Measurements from ENCODE around the gene BATF. TPM values are rescaled to one million over a fixed set of nuclear protein-coding genes. Genes with fewer than 3 reads are reported as not detected.

Gene BATF
- total and polyA plus RNA-seq, 2 donors (not counting 1 experiment from before 2014, with no cell fraction given) = 12.8 to 16.4 TPM

GRCh38 chr14:75545907-75546306 lies 23.6 kb downstream of the BATF start:
- Histone ChIP-seq H3K79me2 (ENCODE audit: control insufficient read depth, insufficient read depth, low read length) (peaks cover 28% of the 10 kb centered on the region), H3K4me1 (ENCODE audit: control insufficient read depth in 2 of 2, insufficient read depth in 2 of 2, low read length in 2 of 2) (peaks cover 28 to 42% of the 10 kb centered on the region in 2 donors), H3K9ac (ENCODE audit: low read length) (no peak overlapping the region), H2AFZ (ENCODE audit: insufficient read depth, low read depth, low read length, poor library complexity, severe bottlenecking) (no peak overlapping the region), H3K4me2 (replicated peaks; ENCODE audit: low read depth, low read length, poor library complexity, severe bottlenecking) (no peak overlapping the region), H3K9me3 (ENCODE audit: control extremely low read depth in 1 of 3, control insufficient read depth in 2 of 3, insufficient read depth in 1 of 3, low read length in 2 of 3) (no peaks in the 10 kb centered on the region), H3K36me3 (replicated peaks in 1 of 2; ENCODE audit: control extremely low read depth in 1 of 2, control insufficient read depth in 1 of 2, extremely low read depth in 1 of 2, insufficient read depth in 2 of 2, low read length in 1 of 2) (peaks cover 0 to 12% of the 10 kb centered on the region in 2 experiments), H3K4me3 (ENCODE audit: control extremely low read depth in 1 of 5, extremely low read depth in 1 of 5, insufficient read depth in 1 of 5, low read depth in 2 of 5, low read length in 4 of 5) (no peak overlapping the region), H4K20me1 (ENCODE audit: control insufficient read depth, insufficient read depth, low read length, poor library complexity, severe bottlenecking) (no peaks in the 10 kb centered on the region), H3K27ac (ENCODE audit: low read length in 2 of 2) (no peak overlapping the region), H3K27me3 (replicated peaks in 1 of 4; ENCODE audit: control extremely low read depth in 1 of 4, control insufficient read depth in 3 of 4, insufficient read depth in 4 of 4, low read length in 3 of 4) (no peaks in the 10 kb centered on the region)
- ATAC-seq (ENCODE audit: low read depth) (no peak), DNase-seq (no peak)
- no peaks in the 10 kb centered on the region for H3K27me3 Mint-ChIP-seq
- intact Hi-C loops (cut with micrococcal nuclease) = loop anchor here (10.0 kb wide), 1 partner anchor 51 kb away; no protein-coding TSS in a partner anchor
- WGBS (ENCODE audit: insufficient coverage) = 95% methylated on average over 11 of the region's 13 CpGs
- no peak overlapping the region for H3K27ac Mint-ChIP-seq
- H3K4me1 Mint-ChIP-seq = peaks cover 44% of the 10 kb centered on the region
- ChIA-PET CTCF (no interaction called here), POLR2A (no interaction called here)
- no peak overlapping the region for H3K4me3 Mint-ChIP-seq
- TF ChIP-seq EZH2 (IDR thresholded peaks at IDR 0.05; ENCODE audit: borderline replicate concordance, insufficient read depth, low read depth, low read length, poor library complexity, severe bottlenecking) (no peak), CTCF (IDR thresholded peaks at IDR 0.05) (no peak)
- no peaks in the 10 kb centered on the region for H3K9me3 Mint-ChIP-seq (ENCODE audit: insufficient read depth)

- Histone ChIP-seq H3K4me2 (replicated peaks; ENCODE audit: low read depth, low read length, poor library complexity, severe bottlenecking) (no peak overlapping the region), H4K20me1 (ENCODE audit: control insufficient read depth, insufficient read depth, low read length, poor library complexity, severe bottlenecking) (no peaks in the 10 kb centered on the region), H3K4me3 (ENCODE audit: control extremely low read depth in 1 of 5, extremely low read depth in 1 of 5, insufficient read depth in 1 of 5, low read depth in 2 of 5, low read length in 4 of 5) (no peak overlapping the region), H3K27ac (ENCODE audit: low read length in 2 of 2) (no peak overlapping the region), H3K79me2 (ENCODE audit: control insufficient read depth, insufficient read depth, low read length) (peaks cover 28% of the 10 kb centered on the region), H2AFZ (ENCODE audit: insufficient read depth, low read depth, low read length, poor library complexity, severe bottlenecking) (no peak overlapping the region), H3K36me3 (replicated peaks in 1 of 2; ENCODE audit: control extremely low read depth in 1 of 2, control insufficient read depth in 1 of 2, extremely low read depth in 1 of 2, insufficient read depth in 2 of 2, low read length in 1 of 2) (peaks cover 0 to 12% of the 10 kb centered on the region in 2 experiments), H3K27me3 (replicated peaks in 1 of 4; ENCODE audit: control extremely low read depth in 1 of 4, control insufficient read depth in 3 of 4, insufficient read depth in 4 of 4, low read length in 3 of 4) (no peaks in the 10 kb centered on the region), H3K9me3 (ENCODE audit: control extremely low read depth in 1 of 3, control insufficient read depth in 2 of 3, insufficient read depth in 1 of 3, low read length in 2 of 3) (no peaks in the 10 kb centered on the region), H3K9ac (ENCODE audit: low read length) (no peak overlapping the region), H3K4me1 (ENCODE audit: control insufficient read depth in 2 of 2, insufficient read depth in 2 of 2, low read length in 2 of 2) (peaks cover 17 to 25% of the 10 kb centered on the region in 2 donors)
- POLR2A ChIA-PET = interaction anchor here (0.6 kb wide), 1 partner anchor 18 kb away, joined by 7 read pairs; no protein-coding TSS in a partner anchor
- Mint-ChIP-seq H3K27ac (no peak overlapping the region), H3K27me3 (no peaks in the 10 kb centered on the region), H3K4me3 (no peak overlapping the region), H3K4me1 (peaks cover 33% of the 10 kb centered on the region), H3K9me3 (ENCODE audit: insufficient read depth) (no peaks in the 10 kb centered on the region)
- TF ChIP-seq CTCF (IDR thresholded peaks at IDR 0.05) (no peak), EZH2 (IDR thresholded peaks at IDR 0.05; ENCODE audit: borderline replicate concordance, insufficient read depth, low read depth, low read length, poor library complexity, severe bottlenecking) (no peak)
- ATAC-seq (ENCODE audit: low read depth) (no peak), DNase-seq (no peak)
- 86% methylated on average over 9 of the region's 11 CpGs for WGBS (ENCODE audit: insufficient coverage)
- CTCF ChIA-PET = interaction anchor here (0.7 to 3.6 kb wide), 7 partner anchors 13 to 238 kb away, joined by 3 to 17 read pairs (median 4); partner anchors contain the start of gene BATF
- intact Hi-C loops (cut with micrococcal nuclease) = loop anchor here (10.0 kb wide), 1 partner anchor 53 kb away; no protein-coding TSS in a partner anchor
Measured at GRCh38 chr14:75547552-75548250, 25.4 kb downstream of the BATF start.

Data from B cell (primary cell).